WERI-Rb-1 (cell line): ENCODE results near the gene MAP3K4.

Experiments
- DNase-seq: peaks from one replicate; pipeline ENCODE4 v3.0.0-alpha.2; 2020
- H3K27ac ChIP-seq: fragments of 250-450 bp; sonication (Bioruptor Pico); 2 replicates; pipeline ENCODE4 v1.5.1; 2020; ENCODE audit warnings: mild to moderate bottlenecking, moderate library complexity
- H3K27me3 ChIP-seq: fragments of 250-450 bp; sonication (Bioruptor Pico); 2 replicates; pipeline ENCODE4 v1.5.1; 2021; ENCODE audit warnings: mild to moderate bottlenecking, low read depth, moderate library complexity; ENCODE audit not compliant: insufficient read depth, severe bottlenecking
- H3K36me3 ChIP-seq: fragments of 250-450 bp; sonication (Bioruptor Pico); 2 replicates; pipeline ENCODE4 v1.5.1; 2020; ENCODE audit warnings: mild to moderate bottlenecking, moderate library complexity
- H3K4me3 ChIP-seq: 2 replicates; pipeline ENCODE4 v1.5.1; 2011; ENCODE audit warnings: low read depth, mild to moderate bottlenecking, control low read depth, low read length
- H3K9me3 ChIP-seq: fragments of 250-450 bp; sonication (Bioruptor Pico); 2 replicates; pipeline ENCODE4 v1.5.1; 2021; ENCODE audit warnings: mild to moderate bottlenecking, moderate library complexity; ENCODE audit not compliant: severe bottlenecking
- TF ChIP-seq, protein P1 (sequence below): IDR thresholded peaks from 2 replicates; pipeline ENCODE4 v1.5.1; 2011; ENCODE audit warnings: low read depth, mild to moderate bottlenecking, control low read depth, inconsistent platforms, low read length

MAP3K4 gene

DNA sequence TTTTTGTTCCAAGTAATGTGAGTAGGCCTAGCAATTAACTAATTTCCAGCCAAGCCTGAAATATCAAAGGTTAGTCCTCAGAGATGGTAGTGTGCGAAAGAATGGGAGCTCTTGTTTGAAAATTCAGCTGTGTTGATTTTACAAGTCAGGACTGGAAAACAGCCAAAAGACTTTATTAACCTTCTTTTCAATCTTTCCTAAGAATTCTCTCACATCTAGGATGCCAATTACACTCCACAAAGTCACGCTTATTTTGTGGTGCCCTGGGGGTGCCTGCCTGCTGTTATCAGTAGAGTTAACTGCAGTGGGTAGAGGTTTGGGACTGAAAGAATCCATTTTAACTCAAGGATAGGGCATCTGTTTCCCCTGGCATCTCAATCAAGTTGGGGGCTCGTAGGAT lies 30.7 kb upstream of the MAP3K4 start:
- Histone ChIP-seq H3K4me3 (no peak overlapping the region), H3K9me3 (no peaks in the 10 kb centered on the region), H3K36me3 (no peaks in the 10 kb centered on the region), H3K27me3 (no peaks in the 10 kb centered on the region), H3K27ac (no peak overlapping the region)
- TF ChIP-seq, protein P1, sequence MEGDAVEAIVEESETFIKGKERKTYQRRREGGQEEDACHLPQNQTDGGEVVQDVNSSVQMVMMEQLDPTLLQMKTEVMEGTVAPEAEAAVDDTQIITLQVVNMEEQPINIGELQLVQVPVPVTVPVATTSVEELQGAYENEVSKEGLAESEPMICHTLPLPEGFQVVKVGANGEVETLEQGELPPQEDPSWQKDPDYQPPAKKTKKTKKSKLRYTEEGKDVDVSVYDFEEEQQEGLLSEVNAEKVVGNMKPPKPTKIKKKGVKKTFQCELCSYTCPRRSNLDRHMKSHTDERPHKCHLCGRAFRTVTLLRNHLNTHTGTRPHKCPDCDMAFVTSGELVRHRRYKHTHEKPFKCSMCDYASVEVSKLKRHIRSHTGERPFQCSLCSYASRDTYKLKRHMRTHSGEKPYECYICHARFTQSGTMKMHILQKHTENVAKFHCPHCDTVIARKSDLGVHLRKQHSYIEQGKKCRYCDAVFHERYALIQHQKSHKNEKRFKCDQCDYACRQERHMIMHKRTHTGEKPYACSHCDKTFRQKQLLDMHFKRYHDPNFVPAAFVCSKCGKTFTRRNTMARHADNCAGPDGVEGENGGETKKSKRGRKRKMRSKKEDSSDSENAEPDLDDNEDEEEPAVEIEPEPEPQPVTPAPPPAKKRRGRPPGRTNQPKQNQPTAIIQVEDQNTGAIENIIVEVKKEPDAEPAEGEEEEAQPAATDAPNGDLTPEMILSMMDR: no peak
- no peak for DNase-seq

DNA sequence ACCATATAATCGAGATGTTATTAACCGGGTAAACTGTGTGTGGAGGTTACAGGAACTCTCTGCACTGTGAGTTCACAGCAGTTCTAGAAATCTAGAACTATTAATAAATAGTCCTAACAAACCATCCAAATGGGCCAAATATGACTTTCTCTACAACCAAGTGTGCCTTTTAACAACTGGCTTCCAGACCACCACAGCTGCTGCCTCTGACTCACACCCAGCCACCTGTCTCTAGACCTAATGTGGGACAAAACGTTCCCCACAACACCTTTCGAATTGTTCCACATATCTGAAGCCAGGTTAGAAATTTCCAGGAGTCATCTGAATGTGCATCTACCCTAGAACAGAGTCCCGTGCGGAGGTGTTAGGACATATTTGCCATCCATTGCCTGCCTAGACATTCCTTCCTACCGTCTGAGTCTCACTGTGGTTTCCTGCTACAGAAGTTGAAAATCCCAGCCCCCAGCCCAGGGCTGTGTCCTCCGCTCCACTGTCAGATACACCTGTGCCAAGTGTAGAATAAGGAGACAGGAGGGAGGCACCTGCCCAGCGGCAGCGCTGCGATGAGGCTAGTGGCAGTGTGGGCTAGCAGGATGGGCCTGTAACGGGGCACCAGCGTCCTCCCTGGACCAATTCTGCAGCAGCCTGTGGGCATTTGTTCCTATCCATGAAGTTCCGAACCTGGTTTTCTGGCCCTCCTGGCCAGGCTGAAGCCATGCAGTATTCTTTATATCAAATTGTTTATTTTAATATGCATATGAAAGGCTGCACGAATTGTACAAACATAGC lies 28.5 kb upstream of the MAP3K4 start:
- Histone ChIP-seq H3K4me3 (no peak overlapping the region), H3K27ac (no peak overlapping the region), H3K27me3 (no peaks in the 10 kb centered on the region), H3K9me3 (no peaks in the 10 kb centered on the region), H3K36me3 (no peaks in the 10 kb centered on the region)
- TF ChIP-seq, protein P1: no peak
- no peak for DNase-seq

DNA sequence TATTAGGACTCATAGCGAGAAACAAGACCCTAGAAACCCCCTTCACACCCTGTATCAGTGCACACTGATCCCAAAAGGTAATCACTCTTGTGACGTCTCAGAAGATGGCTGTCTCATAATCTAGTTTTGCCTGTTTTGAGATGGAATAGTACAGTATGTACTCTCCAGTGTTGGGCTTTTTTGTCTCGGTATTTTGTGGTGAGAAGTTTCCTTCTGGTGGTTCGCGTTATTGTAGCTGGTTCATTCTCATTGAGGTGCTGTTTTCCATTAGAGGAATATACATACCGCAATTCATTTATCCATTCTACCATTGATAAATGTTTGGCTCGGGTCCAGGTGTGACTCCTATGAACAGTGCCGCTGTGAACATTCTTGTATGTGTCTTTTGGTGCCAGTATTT lies 27.9 kb upstream of the MAP3K4 start:
- no peak for DNase-seq
- no peaks in the 10 kb centered on the region for H3K9me3 ChIP-seq
- H3K27me3 ChIP-seq: no peaks in the 10 kb centered on the region
- H3K27ac ChIP-seq: no peak overlapping the region
- no peak overlapping the region for H3K4me3 ChIP-seq
- H3K36me3 ChIP-seq: no peaks in the 10 kb centered on the region
- TF ChIP-seq, protein P1: no peak

DNA sequence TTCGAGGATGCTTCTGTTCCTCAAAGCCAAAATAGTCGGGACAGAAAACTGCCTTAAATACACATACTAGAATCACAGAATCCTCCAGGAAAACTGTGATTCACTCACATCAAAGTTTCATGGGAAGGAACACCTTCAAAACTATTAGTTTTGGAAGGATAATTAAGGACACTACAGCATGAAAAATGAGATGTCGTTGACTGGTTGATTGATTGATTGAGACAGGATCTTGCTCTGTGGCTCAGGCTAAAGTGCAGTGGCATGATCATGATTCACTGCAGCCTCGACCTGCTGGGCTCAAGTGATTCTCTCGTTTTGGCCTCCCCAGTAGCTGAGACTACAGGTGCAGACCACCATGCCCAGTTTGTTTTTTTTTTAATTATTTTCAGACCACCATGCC lies 25.7 kb upstream of the MAP3K4 start:
- Histone ChIP-seq H3K4me3 (no peak overlapping the region), H3K9me3 (no peaks in the 10 kb centered on the region), H3K36me3 (no peaks in the 10 kb centered on the region), H3K27ac (no peak overlapping the region), H3K27me3 (no peaks in the 10 kb centered on the region)
- TF ChIP-seq, protein P1: no peak
- DNase-seq: no peak

DNA sequence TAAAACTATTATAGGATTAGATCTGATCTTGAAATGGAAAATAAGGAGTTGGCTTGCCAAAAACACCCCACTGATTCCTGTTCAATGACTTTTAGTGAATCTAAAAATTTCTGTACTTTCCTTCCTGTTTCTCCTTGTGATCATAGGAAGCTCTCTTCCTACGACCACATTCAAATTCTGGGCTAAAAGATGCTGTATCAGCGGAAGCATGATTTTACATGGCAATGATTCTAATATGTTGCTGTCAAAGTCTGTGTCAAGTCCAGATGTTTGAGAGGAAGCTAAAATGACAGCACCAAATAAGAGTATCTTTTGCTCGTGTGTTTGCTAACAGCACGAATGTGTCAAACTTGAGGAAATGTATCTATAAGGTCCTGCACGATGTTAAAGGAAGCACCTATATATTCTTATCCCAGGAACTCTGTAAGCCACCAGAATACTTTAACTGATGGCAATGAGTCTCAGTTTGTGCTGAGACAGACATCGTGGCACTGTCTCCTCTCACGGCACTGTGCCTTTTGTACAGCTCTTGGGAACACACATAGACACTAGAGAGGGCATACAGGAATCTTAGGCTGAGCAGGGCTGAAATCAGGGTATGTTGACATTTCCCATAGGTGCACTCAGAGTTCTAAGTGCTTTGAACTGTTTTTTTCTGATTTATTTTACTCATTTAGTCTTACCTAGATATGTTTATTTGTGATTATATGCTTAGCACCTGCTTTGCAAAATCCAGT lies 24.9 kb upstream of the MAP3K4 start:
- Histone ChIP-seq H3K4me3 (no peak overlapping the region), H3K9me3 (no peaks in the 10 kb centered on the region), H3K27ac (no peak overlapping the region), H3K36me3 (no peaks in the 10 kb centered on the region), H3K27me3 (no peaks in the 10 kb centered on the region)
- TF ChIP-seq, protein P1: no peak
- no peak for DNase-seq
